ENCODE measurements around the gene TFDP2.

DNA sequence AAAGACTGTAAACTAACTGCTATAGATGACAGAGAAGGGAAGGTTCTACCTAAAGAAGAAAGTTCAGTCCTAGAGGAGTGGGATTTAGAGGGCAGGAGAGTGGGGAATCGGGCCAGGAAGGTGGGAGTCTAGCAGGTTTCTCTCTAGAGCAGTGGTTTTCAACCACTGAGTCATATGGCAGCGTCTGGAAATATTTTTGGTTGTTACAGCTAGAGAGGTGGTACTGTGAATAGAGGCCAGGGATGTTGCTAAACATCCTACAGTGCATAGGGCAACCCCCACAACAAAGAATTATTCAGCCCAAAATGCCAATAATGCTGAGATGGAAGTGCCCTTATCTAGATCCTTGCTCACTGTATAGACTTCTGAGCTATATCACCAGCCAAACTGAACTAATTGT, 244.2 kb downstream of the TFDP2 start:
- TF ChIP-seq, protein P1, sequence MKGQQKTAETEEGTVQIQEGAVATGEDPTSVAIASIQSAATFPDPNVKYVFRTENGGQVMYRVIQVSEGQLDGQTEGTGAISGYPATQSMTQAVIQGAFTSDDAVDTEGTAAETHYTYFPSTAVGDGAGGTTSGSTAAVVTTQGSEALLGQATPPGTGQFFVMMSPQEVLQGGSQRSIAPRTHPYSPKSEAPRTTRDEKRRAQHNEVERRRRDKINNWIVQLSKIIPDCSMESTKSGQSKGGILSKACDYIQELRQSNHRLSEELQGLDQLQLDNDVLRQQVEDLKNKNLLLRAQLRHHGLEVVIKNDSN (IDR thresholded peaks at IDR 0.05), result no peak
- TF ChIP-seq NFIC (IDR thresholded peaks at IDR 0.05) (no peak), ZBTB7A (IDR thresholded peaks at IDR 0.05; ENCODE audit: low read depth) (no peak), YY1 (IDR thresholded peaks at IDR 0.05; ENCODE audit: low read depth) (no peak), TAF1 (IDR thresholded peaks at IDR 0.05; ENCODE audit: low read depth) (no peak), RAD21 (IDR thresholded peaks at IDR 0.05; ENCODE audit: low read depth) (no peak), CREB1 (IDR thresholded peaks at IDR 0.05; ENCODE audit: low read depth) (no peak), TCF12 (IDR thresholded peaks at IDR 0.05; ENCODE audit: low read depth) (no peak), EP300 (IDR thresholded peaks at IDR 0.05; ENCODE audit: borderline replicate concordance) (no peak)
- TF ChIP-seq, protein P2, sequence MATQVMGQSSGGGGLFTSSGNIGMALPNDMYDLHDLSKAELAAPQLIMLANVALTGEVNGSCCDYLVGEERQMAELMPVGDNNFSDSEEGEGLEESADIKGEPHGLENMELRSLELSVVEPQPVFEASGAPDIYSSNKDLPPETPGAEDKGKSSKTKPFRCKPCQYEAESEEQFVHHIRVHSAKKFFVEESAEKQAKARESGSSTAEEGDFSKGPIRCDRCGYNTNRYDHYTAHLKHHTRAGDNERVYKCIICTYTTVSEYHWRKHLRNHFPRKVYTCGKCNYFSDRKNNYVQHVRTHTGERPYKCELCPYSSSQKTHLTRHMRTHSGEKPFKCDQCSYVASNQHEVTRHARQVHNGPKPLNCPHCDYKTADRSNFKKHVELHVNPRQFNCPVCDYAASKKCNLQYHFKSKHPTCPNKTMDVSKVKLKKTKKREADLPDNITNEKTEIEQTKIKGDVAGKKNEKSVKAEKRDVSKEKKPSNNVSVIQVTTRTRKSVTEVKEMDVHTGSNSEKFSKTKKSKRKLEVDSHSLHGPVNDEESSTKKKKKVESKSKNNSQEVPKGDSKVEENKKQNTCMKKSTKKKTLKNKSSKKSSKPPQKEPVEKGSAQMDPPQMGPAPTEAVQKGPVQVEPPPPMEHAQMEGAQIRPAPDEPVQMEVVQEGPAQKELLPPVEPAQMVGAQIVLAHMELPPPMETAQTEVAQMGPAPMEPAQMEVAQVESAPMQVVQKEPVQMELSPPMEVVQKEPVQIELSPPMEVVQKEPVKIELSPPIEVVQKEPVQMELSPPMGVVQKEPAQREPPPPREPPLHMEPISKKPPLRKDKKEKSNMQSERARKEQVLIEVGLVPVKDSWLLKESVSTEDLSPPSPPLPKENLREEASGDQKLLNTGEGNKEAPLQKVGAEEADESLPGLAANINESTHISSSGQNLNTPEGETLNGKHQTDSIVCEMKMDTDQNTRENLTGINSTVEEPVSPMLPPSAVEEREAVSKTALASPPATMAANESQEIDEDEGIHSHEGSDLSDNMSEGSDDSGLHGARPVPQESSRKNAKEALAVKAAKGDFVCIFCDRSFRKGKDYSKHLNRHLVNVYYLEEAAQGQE (IDR thresholded peaks at IDR 0.05; ENCODE audit: low read depth), result no peak
- TF ChIP-seq, protein P3, sequence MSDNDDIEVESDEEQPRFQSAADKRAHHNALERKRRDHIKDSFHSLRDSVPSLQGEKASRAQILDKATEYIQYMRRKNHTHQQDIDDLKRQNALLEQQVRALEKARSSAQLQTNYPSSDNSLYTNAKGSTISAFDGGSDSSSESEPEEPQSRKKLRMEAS (IDR thresholded peaks at IDR 0.05), result no peak
